GM18511 (cell line): ENCODE measurements around the gene TCF20.

Experiments used
- ATAC-seq: cut with Tn5 transposase; IDR thresholded peaks from one replicate; pipeline ENCODE4 v1.9.1; 2021; ENCODE audit warnings: mild to moderate bottlenecking, moderate library complexity; ENCODE audit not compliant: unreplicated experiment

TCF20 gene

DNA sequence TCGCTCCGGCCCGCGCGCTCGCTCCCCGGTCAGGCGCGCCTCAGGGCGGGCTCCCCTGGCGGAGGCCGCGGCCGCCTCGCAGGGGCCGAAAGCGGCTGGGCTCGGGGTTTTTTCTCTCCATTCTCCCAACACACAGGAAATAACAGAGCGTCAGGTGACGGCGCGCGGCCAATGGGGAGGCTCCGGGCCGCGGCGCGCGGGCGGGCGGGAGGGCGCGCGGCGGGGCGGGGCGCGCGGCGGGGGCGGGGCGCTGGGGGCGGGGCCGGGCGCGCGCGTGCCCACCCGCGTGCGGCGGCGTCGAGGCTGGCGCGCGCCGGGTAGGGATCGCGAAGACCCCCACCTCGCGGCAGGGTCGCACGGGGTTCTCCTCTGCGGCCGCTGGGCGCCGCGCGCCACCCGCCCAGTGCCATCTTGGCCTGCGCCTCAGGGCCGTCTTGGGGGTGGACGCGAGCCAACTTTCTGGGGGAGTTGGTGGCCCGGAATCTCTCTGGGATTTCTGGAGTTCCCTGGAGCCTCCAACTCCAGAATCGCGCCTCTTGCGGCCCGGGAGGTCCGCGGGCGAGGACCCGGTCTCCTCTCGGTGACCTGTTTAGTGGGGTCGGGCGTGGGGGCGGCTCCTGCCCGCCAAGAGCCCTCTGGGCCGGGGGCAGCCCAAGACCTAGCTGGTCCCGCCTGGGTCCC, at the start of gene TCF20:
TCF20 (minus strand) TSS at position 144 of the 681 bp plus-strand sequence. CDS start 55,348 bp downstream, outside the sequence.
- peak; percentile 75 for ATAC-seq

DNA sequence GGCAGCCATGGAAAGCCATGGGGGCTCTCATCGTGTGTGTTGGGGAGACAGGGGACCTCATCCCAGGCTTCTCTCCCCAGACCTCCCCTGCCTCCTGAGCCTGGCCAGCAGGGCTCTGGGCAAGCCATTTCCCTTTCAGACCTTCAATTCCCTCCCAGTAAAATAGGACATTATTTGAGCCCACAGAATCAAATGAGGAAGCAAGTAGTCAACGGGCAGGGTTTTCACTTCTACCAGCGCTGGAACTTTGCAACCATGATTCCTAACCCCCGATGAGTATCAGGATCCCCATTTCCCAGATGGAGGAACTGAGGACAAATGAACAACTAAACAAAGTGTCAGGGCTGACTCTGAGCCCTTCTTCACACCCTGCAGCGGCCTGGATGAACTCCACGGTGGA, 48.9 kb upstream of the TCF20 start:
- ATAC-seq: no peak

DNA sequence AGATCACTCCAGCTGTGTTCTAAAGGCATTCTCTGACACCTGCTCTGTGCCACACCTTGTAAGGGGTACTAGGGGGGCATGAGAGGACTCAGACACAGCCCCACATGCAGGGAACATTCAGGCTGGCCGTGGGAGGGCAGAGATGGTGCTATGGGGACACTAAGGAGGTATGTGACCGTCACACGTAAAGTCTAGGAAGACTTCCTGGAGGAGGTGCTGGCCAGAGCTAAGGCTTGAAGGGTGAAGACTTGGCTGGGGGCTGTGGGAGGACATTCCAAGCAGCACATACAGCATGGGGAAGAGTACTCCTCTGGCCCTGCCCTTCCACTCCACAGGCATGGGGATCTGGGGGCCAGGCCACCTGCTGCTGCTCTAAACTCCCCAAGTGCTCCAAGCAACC, 48.5 kb upstream of the TCF20 start:
- no peak for ATAC-seq

DNA sequence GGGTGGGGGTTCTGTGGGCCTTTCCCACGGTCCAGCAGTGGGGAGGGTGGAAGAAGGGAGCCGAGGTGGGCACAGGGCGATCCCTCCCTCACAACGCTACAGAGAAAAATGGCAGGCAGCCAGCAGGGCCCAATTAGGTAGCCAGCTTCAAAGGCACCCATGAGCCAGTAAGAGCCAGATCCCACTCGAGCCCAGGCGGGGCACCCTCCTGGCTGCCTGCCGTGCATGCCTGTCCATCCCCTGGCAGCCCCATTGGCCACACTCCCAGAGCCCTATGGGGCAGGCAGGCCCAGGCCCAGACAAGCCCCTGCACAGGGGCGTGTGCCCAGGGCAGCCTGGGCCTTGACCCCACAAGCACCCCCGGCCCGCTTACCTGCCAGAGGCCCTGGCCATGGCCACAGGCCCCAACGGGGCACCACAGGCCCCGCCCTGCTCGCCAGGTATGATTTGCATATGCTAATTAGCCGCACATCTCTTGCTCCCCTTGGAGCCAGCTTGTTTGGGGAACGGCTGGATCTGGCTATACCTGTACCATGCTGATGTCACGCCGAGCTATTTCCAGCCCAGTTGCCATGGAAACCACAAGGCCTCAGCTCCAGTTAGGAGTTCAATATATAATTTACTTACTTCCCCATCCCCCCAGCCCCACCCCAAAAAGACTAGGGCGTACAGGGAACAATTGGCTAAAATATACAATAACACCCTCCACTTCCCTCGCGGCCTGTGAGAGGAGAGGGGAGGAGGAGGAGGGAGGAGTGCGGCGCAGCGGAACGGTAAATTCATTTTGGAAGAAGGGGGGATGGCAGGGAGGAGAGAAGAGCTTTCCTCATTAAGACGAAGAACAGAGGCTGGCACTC, 47.5 kb upstream of the TCF20 start:
- no peak for ATAC-seq

DNA sequence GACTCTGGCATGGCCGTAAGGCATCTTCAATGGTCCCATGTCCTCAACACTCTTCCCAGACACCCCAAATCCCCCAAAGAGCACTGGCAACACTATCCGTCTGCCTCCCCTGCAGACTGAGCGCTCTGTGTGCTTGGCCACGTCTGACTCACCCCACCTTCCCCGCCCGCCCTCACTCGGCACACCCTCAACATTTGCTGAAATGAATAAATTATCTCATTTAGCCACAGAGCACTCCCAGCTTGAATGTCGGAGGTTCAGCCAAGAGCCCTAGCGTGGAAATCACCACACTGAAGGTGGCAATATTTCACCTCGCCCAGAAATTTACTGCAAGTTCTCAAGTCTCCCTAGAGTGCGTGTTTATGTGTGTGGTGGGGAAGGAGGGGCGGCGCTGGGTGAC, 46.6 kb upstream of the TCF20 start:
- ATAC-seq: no peak

DNA sequence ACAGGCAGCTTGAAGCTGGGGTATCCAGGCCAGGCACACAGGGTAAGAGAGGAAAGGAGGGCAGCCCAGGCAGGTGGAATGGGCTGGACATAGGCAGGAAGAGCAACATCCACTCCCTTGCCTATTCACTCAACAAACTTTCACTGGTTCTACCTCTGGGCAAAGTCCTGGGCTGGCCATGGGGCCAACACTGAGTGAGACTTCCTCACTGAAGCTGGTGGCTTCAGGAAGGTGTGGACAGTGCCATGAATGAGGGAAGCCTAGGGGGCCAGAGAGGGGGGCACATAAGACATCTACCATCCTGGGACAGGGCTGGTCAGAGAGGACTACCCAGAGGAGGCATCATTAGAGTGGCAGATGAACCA, 44.9 kb upstream of the TCF20 start:
- no peak for ATAC-seq

DNA sequence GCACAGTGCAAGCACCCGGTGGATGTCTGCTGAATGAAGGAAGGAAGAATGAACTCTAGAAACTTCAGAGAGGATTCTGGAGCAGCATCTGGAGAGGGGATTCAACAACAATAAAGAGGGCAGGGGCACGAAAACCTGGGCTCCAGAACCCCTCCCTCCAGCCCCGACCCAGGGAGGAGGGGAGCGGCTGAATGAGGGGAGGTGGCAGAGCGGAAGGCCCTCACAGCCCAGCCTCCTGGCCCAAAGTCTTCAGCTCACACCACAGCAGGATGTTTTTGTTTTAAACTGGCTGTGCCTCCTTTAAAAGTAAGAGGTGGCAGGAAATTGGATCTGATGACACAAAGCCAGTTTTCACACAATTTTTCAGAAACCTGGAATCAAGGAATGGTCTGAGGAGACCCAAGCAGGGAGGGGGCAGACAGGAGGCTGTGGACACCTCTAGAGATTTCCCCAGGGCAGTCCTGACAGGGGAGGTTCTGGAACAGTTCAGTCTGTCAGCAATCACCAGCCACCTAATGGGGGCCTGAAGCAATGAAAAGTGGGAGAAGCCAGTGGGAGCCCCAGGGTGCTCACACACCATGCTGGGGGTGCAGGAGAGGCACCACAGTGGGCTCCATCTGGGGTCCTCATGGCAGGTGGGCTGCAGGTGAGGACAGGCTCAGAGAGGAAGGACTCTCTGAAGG, 44.4 kb upstream of the TCF20 start:
- no peak for ATAC-seq

DNA sequence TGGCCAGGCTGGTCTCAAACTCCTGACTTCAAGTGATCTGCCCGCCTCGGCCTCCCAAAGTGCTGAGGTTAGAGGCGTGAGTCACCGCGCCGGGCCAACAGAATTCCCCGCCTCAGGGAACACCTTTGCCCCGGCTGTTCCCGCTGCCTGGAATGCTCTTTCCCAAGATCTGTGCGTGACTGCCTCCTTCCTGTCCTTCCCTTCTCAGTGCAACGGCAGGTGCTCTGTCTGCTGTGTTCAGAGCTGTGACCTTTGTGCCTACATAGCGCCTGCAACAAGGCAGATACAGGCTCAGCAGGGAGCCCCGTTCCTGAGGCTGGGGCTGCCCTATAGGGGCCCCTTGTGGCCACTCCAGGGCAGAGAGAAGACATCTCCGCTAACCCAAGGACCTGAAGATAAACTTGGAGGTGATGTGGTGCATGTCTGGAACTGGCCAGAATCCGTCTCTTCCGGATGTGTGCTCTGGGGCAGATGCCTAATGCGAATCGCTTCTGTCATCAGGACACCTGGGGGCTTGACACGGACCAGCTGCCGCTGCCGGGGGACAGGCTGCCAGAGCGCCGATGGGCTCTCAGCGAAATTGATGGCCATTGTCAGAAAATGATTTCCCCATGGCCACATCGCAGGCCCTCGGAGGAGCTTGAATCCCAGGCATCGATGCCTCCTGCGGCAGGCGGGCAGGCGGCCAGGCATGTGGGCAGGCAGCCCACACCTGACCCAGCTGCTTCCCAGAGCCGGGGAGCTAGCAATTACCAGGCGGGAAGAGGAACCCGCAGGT, 43.5 kb upstream of the TCF20 start:
- ATAC-seq: no peak

DNA sequence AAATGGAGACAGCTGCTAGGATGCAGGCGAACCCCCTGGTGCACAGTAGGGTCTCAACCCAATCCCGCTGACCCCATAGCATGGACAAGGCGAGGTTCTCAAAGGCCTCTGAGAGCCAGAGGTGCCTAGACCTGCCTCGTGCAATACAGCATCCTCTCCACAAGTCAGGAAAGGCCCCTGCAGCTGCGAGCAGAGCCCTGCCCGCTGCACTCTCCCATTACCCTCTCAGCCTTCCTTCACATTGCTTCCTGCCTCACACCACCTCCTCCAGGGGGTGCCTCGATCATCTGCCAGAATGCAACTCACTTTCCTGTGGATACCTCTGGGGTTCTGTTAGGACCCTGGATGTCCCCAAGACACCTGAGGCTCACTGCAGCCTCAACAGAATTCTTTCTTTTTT, 42.8 kb upstream of the TCF20 start:
- ATAC-seq: no peak

DNA sequence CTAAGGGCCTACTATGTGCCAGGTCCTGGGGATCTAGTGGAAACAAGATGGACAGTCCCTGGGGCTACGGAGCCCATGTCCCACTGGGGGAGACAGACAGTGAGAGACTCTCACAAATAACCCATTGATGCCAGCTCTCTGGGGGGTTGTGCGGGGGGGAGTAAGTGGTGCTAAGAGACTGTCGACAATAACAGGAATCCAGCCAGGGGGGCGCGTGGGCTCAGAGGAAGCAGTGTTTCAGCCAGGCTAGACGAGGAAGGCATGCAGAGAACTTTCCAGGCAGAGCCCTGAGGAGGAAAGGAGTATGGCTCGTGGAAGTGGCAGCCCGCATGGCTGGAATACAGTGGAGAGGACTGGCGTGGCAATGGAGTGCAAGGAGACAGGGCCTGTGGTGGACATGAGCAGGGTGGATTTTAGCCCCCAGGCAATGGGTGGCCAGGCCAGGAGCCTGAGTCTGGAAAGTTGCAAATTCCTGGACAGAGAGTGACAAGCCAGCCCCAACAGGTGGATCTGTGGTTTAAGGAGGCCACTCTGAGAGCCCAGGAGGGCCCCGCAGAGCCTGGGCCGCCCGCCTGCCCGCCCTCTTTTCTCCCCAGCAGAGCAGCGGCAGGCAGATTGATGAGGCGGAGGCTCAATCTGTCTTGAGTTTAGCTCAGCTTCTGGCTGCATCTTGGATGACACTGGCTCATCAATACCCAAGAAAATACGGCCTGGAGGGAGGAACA, 40.0 kb upstream of the TCF20 start:
- no peak for ATAC-seq

DNA sequence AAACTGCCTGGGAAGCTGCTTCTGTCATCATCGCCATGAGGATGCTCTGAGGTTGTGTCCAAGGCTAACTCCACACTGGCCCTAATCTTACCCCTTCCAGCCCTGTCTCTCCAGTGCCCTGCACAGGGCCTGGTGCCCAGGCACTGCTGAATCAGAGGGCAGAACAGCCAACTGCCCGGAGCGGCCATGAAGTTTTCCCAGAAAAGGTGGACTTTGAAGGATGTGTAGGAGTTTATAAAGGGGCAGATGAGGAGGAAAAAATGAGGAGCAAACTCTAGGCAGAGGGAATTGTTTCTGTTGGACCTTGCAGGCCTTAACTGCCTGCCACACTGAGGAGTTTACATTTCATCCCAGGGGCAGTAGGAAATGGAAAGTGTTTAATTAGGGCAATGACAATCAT, 39.4 kb upstream of the TCF20 start:
- ATAC-seq: no peak

DNA sequence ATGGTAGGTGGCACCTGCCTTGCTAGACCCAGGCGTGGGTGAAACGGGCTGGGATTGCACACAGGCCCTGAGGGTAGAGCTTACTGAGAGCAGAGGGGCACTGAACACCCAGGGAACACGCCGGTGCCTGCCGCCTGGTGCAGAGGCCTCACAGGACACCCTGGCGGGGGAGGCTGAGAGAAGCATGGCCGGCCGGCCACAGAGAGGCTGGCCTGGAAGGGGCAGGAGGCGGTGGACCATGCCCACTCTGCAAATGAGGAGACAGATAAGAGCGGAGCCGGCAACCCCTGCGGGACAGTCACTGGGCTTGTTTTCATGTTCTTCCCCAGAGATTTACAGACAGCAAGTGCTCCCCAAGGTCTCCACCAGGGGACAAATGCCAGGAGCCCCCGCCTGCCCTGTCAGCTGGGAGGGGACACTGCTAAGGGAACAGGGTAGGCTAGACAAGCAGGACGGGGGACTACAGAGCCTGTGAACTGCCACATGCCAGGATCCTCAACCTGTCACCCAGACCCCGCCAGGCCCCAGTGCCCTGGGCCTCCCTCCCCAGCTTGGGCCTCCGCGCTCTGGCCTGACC, 38.5 kb upstream of the TCF20 start:
- no peak for ATAC-seq

DNA sequence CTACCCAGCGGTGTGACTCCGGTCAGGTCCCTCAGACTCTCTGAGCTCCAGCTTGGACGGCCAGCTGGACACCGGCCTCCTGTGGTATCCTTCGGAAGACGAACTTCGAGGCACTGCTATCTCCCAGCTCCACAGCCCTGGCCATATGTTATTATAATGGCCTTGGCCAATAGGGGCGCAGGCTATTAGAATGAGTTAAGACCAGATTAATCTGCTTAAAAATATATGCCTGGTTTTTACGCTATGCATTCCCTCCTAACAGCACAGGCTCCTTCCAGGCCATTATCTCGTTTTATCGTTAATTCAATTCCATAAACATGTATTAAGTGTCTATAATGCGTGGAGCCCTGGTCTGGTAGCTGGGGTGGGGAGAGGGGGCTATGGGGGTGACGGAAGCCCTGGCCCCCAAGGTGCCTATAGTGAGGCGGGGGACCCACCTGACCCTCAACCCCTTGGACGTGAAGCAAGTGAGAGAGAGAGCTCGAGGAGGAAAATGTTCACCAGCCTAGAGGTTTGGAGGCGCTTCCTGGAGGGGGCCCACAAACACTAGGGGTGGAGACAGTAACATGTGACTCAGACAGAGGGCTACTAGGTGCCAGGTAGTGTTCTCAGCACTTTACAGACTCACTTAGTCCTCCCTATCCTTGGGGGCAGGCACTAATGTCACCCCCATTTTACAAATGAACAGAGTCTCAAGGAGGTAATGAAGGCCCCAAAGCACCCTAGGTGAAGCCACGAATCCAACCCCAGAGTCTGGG, 37.5 kb upstream of the TCF20 start:
- no peak for ATAC-seq

DNA sequence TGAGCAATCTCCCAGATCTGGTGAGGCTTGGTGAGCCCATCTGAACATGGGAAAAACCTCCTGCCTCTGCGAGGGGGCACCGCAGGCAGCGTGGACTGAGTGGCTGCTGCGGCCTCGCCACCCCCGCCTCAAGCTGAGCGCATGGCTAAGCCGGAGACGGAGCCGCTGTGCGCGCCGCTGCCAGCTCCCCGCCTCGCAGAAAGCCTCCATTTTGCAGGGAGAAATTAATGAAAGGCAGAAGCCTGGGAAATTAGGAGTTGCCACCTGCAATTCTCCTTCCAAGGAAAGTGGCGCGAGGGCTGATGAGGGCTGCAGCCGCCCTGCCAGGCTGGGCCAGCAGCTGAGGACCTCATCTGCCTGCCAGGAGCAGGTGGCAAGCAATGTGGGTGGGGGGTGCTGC, 35.6 kb upstream of the TCF20 start:
- no peak for ATAC-seq

DNA sequence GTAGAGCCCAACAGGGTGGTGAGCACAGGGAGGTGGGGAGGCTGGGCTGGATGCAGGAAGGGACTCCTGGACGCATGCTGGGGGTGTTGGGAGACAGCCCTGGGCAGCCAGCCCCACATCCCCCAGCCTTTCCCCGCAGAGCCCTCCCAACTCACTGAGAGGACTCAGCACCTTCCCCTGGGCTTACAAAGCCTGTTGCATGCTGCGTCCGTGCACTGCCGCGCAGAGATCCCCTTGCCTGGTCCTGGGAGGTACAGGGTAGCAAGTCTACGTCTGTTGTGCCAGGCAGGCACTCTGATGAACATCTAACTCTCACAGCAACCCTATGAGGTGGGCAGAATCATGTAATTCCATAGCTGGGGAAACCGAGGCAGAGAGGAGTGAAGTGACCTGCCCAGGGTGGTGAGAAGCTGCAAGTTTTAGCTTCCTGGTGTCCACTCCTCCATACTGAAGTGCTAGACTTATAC, 33.9 kb upstream of the TCF20 start:
- ATAC-seq: no peak

DNA sequence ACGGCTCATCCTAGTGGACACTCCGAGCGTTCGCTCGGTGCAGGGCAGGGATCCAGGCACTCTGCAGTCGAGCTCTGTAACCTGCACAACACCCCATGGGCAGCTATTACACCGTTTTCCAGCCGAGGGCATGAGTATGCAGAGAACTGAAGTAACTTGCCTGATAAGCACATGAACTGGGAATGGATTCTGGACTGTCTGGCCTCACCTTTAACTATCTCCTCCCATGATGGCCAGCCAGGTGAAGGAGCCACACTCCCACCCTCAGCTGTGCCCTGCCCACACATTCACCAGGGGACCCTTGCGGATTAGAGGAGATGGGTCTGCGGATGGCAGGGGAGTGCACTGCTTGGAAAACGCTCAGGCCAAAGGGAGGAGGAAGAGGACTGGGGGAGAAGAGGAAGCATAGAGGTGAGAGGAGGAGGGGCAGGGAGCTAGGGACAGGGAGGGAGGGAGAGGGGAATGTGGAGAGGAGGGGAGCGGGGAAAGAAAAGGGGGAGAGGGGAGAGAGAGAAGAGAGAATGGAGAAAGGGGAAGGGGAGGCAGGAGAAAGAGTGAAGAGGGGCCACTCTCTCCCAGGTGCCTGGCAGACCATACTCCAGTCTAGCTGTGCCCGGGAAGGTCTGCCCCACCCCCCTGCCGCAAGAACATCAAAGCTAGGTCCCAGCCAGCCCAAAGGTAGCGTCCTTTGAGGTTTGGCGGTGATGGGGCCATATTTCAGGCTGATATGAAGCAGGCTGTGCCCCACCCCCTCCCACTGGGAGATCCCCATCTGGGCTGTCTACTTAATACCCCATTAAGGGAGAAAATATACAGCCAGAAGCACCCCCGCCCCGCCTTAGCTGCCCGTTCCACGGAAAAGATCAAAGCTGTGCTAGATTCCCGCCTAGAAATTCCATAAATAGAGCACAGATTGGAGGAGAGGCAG, 33.2 kb upstream of the TCF20 start:
- ATAC-seq: no peak

DNA sequence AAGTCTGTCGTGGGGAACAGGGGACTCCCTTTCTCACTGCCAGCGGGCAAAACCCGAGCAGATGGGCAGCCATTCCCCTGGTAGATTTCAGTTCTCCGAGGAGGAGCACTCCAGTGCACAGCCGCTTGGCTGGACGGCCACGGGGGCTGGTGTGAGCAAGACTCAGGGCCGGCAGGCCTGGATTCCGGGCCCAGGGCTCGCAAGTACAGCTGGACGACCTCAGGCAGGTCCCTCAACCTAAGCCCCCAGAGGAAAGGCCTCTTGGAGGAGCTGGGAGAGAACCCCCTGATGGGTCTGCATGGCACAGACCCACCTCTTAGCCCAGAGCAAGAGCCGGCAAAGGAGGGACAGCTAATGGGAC, 31.3 kb upstream of the TCF20 start:
- no peak for ATAC-seq

DNA sequence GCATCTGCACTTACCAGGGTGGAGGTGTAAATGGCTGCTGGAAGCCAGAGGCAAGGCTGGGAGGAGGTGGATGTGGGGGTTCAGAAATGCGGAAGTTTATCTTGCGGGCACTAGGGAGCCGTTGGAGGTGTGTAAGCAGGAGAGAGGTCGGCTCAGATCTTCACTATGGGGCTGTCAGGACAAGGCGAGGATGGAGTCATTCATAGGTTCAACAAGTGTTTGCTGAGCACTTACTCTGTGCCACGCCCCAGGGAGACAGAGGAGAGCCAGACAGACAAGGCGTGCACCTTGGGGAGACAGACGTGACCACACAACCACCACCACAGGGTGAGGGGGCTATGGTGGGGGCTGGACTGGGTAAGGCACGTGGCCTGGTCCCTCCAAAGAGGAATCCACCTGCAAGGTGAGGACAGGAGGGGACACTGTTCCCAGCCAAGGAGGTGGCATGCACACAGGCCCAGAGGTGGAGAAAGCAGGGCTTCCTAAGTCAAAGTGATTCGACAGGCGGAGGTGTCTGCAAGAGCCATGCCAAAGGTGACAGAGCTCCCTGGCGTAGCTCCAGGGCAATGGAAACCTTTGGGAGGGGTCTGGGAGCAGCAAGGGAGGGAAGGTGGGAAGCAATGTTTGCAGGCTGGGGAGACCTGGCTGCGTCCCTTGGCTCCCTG, 30.8 kb upstream of the TCF20 start:
- no peak for ATAC-seq
